HG02852 (cell line): ENCODE results near the gene ZNF322.
"Not testable (repeated sequence)": the region's sequence is repeated elsewhere in the genome, so short reads cannot be mapped to it uniquely, and the experiment has no call there.

Source experiments
- ATAC-seq: cut with Tn5 transposase; IDR thresholded peaks from one replicate; pipeline ENCODE4 v1.9.1; 2021; ENCODE audit warnings: mild to moderate bottlenecking, moderate library complexity; ENCODE audit not compliant: unreplicated experiment

The ZNF322 gene

GRCh38 chr6:26659042-26659999, at the start of gene ZNF322:
ZNF322 (minus strand) TSS chr6:26659746; CDS start chr6:26638553, 21,193 bp downstream.
- peak; percentile 98 for ATAC-seq

- not testable (repeated sequence) for ATAC-seq
These were observed 46.2 kb upstream of the ZNF322 start for GRCh38 chr6:26705780-26706179.

GRCh38 chr6:26705352-26705751, 45.8 kb upstream of the ZNF322 start:
- ATAC-seq, result not testable (repeated sequence)

GRCh38 chr6:26701023-26701747, 41.6 kb upstream of the ZNF322 start:
- not testable (repeated sequence) for ATAC-seq

GRCh38 chr6:26697496-26697895, 38.0 kb upstream of the ZNF322 start:
- not testable (repeated sequence) for ATAC-seq

GRCh38 chr6:26689324-26689947, 29.9 kb upstream of the ZNF322 start:
- not testable (repeated sequence) for ATAC-seq

GRCh38 chr6:26682435-26683042, 23.0 kb upstream of the ZNF322 start:
- not testable (repeated sequence) for ATAC-seq

GRCh38 chr6:26673287-26673686, 13.7 kb upstream of the ZNF322 start:
- ATAC-seq, result not testable (repeated sequence)

- ATAC-seq, result not testable (repeated sequence)
These were observed 11.0 kb upstream of the ZNF322 start for GRCh38 chr6:26670558-26670957.

- ATAC-seq, result not testable (repeated sequence)
These were observed 10.5 kb upstream of the ZNF322 start for GRCh38 chr6:26670003-26670402.

GRCh38 chr6:26660000-26660361, 435 bp upstream of the ZNF322 start:
- peak; percentile 44 for ATAC-seq

GRCh38 chr6:26657256-26657655, 2.3 kb downstream of the ZNF322 start:
- no peak for ATAC-seq

GRCh38 chr6:26653007-26653406, 6.5 kb downstream of the ZNF322 start:
- no peak for ATAC-seq

GRCh38 chr6:26651133-26651781, 8.3 kb downstream of the ZNF322 start:
- ATAC-seq, result no peak

GRCh38 chr6:26646074-26646473, 13.5 kb downstream of the ZNF322 start:
- no peak for ATAC-seq

- no peak for ATAC-seq
These were observed 18.7 kb downstream of the ZNF322 start for GRCh38 chr6:26640806-26641205.

- ATAC-seq, result no peak
These were observed 30.2 kb downstream of the ZNF322 start for GRCh38 chr6:26629359-26629758.

- ATAC-seq, result no peak
These were observed 31.7 kb downstream of the ZNF322 start for GRCh38 chr6:26627843-26628242.

GRCh38 chr6:26624557-26624956, 35.0 kb downstream of the ZNF322 start:
- ATAC-seq, result no peak

- ATAC-seq, result no peak
These were observed 36.1 kb downstream of the ZNF322 start for GRCh38 chr6:26623339-26623859.
